ENCODE results near the gene CACUL1. TPM values are rescaled to one million over a fixed set of nuclear protein-coding genes. Genes with fewer than 3 reads are reported as not detected.

The CACUL1 gene
- total and polyA plus RNA-seq, 12 donors: 4.9 to 32.6 (median 24.4) TPM

- Histone ChIP-seq H3K36me3 (peaks cover 0 to 52% (median 14%) of the 10 kb centered on the region in 9 donors), H3K27ac (no peak overlapping the region), H3K9me3 (no peaks in the 10 kb centered on the region), H3K27me3 (no peaks in the 10 kb centered on the region), H3K4me3 (no peak overlapping the region), H3K4me1 (peaks cover 0 to 6% (median 0%) of the 10 kb centered on the region in 9 donors)
- 73 to 79% methylated on average over 4 of the region's 4 CpGs for WGBS, 2 donors
- intact Hi-C loops (cut with DNase I): no loop called here
- no peak for TF ChIP-seq CTCF (IDR thresholded peaks at IDR 0.05)
- DNase-seq (no peak), ATAC-seq (peak in 1 of 8 donors; percentile 81)
These were observed 61.9 kb downstream of the CACUL1 start for GRCh38 chr10:118692872-118693271.

- peaks cover 0 to 6% (median 0%) of the 10 kb centered on the region in 9 donors for H3K4me1 ChIP-seq
- H3K36me3 ChIP-seq: peaks cover 0 to 75% (median 24%) of the 10 kb centered on the region in 9 donors
- 88 to 93% methylated on average over 4 of the region's 4 CpGs for whole genome bisulfite sequencing, 2 donors
- H3K9me3 ChIP-seq: no peaks in the 10 kb centered on the region
- no peak overlapping the region for H3K4me3 ChIP-seq
- no peak for DNase-seq
- TF ChIP-seq CTCF (IDR thresholded peaks at IDR 0.05): no peak
- ATAC-seq: no peak
- intact Hi-C loops (cut with DNase I): no loop called here
- H3K27ac ChIP-seq: no peak overlapping the region
- H3K27me3 ChIP-seq: no peaks in the 10 kb centered on the region
These were observed 65.5 kb downstream of the CACUL1 start for GRCh38 chr10:118689070-118689858.

- H3K9me3 ChIP-seq: no peaks in the 10 kb centered on the region
- intact Hi-C loops (cut with DNase I): no loop called here
- no peak overlapping the region for H3K4me3 ChIP-seq
- no peak for ATAC-seq
- DNase-seq: no peak
- no peak overlapping the region for H3K27ac ChIP-seq
- no peak for TF ChIP-seq CTCF (IDR thresholded peaks at IDR 0.05)
- H3K36me3 ChIP-seq: peaks cover 0 to 88% (median 31%) of the 10 kb centered on the region in 9 donors
- H3K4me1 ChIP-seq: no peaks in the 10 kb centered on the region
- no peaks in the 10 kb centered on the region for H3K27me3 ChIP-seq
These were observed 67.3 kb downstream of the CACUL1 start for GRCh38 chr10:118687472-118687871.

GRCh38 chr10:118682533-118682932 lies 72.2 kb downstream of the CACUL1 start:
- Histone ChIP-seq H3K9me3 (no peaks in the 10 kb centered on the region), H3K4me1 (no peaks in the 10 kb centered on the region), H3K27me3 (no peaks in the 10 kb centered on the region), H3K36me3 (peaks cover 0 to 89% (median 21%) of the 10 kb centered on the region in 9 donors), H3K27ac (no peak overlapping the region), H3K4me3 (no peak overlapping the region)
- WGBS, 2 donors: 92% methylated on average over 6 of the region's 6 CpGs
- TF ChIP-seq CTCF (IDR thresholded peaks at IDR 0.05): no peak
- intact Hi-C loops (cut with DNase I): no loop called here
- DNase-seq (no peak), ATAC-seq (no peak)
